GM21825 (cell line): ENCODE measurements around the gene EIF4EBP3.
"Not testable (repeated sequence)": the region's sequence is repeated elsewhere in the genome, so short reads cannot be mapped to it uniquely, and the experiment has no call there.

Source experiments
- ATAC-seq: cut with Tn5 transposase; IDR thresholded peaks from one replicate; pipeline ENCODE4 v1.9.1; 2021; ENCODE audit warnings: mild to moderate bottlenecking, moderate library complexity; ENCODE audit not compliant: unreplicated experiment

Gene EIF4EBP3

DNA sequence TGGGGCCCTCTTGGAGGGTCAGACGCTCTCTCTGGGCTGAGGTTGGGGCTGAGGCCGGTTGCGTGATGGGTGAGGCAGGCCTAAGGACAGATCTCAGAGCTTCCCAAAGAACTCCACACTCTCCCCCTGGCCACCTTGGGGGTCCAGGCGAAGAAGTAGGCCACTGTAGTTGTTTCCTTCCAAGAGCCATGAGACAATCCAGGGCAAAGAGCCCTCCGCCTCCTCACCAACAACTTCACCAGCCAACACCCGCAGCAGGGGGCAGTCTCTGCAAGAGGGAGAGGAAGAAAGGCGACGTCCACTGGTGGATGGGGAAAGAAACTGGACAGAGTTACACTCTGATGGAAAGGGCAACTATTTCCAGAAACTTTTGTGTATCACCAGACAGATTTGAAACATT lies 27.8 kb downstream of the EIF4EBP3 start:
- ATAC-seq, result no peak

DNA sequence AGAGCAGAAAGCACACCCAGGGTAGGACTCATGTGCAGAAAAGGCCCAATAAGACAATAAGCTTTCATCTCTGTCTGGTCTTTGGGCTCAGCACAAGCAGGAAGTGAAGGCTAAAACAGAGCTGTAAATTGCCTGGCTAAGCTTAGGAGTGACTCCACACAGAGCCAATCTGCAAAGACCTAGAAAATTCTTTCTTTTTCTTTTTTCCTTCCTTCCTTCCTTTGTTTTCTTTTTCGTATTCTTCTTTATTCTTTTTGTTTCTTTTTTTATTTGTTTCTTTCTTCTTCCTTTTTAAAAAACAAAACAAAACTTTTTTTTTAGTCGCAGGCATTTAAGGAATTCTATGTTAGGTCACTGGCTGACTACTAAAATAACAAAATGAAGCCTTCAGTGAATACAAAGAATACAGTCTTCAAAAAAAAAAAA lies 29.3 kb downstream of the EIF4EBP3 start:
- ATAC-seq, result no peak

DNA sequence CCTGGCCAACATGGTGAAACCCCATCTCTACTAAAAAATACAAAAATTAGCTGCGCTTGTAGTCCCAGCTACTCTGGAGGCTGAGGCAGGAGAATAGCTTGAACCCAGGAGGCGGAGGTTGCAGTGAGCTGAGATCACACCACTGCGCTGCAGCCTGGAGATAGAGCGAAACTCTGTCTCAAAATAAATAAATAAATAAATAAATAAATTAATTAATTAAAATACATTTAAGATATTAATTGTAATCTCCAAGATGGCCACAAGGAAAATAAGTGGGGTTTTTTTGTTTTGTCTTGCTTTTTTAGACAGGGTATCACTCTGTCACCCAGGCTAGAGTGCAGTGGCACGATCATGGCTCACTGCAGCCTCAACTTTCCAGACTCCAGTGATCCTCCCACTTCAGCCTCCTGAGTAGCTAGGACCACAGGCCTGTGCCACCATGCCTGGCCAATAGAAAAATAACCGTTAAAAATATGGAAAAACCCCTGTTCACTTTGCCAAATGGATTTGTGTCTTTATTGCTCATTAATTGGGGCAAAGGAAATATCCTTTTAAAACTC lies 31.8 kb downstream of the EIF4EBP3 start:
- not testable (repeated sequence) for ATAC-seq

DNA sequence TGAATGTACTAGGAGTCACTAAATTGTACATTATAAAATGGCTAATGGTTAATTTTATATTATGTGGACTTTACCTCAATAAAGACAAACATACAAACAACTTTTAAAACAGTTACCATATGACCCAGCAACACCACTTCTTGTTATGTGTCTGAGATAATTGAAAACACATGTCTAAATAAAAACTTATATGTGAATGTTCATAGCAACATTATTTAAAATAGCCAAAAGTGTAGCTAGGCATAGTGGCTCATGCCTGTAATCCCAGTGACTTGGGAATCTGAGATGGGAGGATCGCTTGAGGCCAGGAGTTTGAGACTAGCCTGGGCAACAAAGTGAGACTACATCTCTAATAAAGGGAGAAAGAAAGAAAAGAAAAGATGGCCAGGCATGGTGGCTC lies 40.0 kb downstream of the EIF4EBP3 start:
- no peak for ATAC-seq

DNA sequence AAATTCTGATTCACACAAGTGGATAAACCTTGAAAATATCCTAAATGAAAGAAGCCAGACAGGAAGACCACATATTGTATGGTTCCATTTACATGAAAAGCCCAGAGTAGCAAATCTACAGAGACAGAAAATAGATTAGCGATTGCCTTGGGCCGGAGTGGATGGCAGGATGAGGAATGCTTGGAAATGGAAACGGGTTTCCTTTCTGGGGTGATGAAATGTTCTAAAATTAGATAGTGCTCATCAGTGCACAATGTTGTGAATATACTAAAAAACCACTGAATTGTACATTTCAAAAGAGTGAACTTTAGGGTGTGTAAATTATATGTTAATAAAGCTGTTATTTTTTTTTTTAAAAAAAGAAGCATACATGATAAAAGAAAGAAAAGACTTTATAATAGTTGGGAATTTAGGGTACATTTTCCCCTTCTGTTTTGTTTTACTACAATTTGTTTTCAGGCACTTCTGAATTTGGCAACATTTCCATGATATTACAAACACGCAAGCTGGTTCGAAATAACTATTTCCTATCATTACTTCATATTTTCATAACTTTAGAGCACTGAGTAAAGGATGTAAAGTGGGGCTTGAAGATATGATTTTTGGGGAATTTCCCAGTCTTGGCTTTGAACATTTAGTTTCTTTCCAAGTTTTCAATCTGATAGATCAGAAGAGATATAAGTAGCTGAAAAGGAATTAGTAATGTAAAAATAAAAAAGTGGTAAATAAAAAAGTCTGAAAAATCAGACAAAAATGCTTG lies 41.0 kb downstream of the EIF4EBP3 start:
- no peak for ATAC-seq

DNA sequence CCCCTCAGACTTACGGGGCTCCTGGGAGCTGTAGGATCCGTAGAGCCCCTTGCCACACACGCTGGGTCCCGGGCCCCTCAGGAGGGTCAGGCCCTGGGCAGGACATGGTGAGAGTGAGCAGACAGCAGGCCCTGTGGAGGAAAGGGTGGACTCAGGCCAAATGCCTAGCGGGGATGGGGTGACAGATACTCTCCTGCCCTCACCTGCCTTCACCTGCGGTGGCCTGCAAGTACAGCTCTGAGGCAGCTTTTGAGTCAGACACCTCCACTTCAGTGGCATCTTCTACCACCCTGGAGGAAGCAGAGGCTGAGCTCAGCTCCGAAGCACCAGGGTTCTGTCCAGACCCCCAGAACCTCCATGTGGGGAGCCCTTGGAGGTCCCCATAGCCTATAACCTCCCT lies 43.4 kb downstream of the EIF4EBP3 start:
- no peak for ATAC-seq

DNA sequence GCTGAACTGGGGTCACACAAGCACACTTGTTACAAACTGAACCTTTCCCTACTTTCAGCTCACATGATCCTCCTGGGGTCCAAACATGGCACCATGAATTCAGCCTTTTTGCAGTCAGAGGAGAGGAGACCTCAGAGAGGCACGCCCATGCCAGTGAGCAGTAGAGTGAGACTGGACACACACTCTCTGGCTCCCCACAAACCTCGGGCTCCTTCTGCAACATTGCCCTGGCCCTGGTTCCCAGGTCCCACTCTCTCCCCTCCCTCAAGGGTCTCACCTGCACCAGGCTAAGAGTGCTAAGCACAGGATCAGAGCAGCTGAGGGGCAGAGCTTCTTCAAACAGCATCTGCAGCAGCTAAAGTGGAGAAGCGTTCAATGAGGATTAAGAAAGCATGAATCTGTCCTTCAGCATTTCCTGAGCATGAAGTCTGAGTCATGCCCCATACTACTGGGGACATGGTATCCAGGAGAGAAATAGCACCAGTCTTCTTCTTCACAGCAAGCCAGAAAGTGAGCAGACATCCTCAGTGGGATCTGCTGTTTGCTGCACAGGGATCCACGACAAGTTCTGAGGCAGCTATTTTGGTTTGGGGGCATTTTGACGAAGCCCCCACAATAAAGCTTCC lies 44.4 kb downstream of the EIF4EBP3 start:
- ATAC-seq, result no peak

DNA sequence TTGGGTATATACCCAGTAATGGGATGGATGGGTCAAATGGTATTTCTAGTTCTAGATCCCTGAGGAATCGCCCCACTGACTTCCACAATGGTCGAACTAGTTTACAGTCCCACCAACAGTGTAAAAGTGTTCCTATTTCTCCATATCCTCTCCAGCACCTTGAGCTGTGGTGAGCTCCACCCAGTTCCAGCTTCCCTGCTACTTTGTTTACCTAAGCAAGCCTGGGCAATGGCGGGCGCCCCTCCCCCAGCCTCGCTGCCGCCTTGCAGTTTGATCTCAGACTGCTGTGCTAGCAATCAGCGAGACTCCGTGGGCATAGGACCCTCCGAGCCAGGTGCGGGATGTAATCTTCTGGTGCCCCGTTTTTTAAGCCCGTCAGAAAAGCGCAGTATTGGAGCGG lies 45.6 kb downstream of the EIF4EBP3 start:
- not testable (repeated sequence) for ATAC-seq

DNA sequence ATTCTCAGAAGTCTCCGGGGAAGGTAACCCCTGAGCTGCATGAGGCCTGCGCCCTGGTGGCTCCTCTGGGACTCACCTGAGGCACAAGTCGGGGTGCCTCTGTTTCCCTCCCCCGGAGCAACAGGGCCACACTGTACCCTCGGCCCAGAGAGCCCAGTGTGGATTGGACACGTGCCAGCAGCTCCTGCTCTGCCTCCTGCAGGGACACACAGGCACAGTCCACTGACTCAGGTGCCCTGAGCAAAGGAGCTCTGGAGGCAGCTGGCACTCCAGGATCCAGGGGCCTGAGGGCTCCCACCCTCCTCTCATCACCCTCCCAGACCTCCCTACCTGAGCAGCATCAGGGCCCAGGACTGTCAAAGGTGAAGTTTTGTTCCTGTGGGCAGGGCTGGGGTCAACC lies 46.7 kb downstream of the EIF4EBP3 start:
- no peak for ATAC-seq

DNA sequence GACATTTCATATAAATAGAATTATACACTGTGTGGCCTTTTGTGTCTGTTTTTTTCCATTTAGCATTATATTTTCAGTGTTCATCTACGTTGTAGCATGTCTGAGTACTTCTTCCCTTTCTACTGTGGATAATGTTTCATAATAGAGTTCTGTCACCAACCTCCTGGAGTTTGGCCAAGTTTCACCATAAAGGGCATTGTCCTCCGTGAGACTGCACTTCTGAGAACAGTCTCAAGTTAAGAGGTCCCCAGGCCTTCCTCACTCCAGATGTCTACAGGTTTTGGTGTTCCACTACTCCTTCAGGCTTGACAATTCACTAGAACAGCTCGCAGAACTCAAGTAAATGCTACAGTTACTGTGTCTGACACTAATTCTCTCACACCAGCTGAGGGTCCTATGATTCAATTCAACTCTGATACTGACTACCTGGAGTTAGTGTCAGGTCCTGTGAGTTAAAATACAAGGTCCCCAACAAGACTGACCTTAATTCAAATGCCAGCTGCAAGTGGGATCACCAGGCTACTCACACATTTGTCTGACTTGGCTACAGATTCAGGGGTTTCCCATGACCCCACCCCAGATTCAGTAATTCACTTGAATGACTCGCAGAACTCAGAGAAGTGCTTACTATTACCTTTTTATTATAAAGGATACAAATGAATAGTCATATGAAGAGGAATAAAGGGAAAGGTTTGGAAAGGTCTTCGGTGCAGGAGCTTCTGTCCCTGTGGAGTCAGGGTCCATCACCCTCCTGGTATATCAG lies 48.3 kb downstream of the EIF4EBP3 start:
- ATAC-seq, result no peak

DNA sequence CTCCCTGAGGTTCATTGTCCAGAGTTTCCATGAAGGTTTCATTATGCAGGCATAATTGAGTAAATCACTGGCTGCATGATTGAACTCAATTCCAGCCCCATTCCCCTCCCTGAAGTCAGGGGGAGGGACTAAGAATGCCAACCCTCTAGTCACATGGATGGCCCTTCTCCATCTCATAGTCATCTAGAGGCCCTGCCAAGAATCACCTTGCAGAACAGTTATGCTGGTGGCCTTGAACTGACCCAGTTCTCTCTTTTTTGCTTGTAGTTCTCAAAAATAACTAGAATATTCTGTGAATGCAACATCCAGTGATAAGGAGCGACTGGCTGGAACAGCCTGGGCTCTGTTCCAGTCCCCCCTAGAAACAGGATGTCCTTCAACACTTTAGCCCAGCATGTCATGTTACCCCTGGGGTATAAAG lies 48.9 kb downstream of the EIF4EBP3 start:
- no peak for ATAC-seq

DNA sequence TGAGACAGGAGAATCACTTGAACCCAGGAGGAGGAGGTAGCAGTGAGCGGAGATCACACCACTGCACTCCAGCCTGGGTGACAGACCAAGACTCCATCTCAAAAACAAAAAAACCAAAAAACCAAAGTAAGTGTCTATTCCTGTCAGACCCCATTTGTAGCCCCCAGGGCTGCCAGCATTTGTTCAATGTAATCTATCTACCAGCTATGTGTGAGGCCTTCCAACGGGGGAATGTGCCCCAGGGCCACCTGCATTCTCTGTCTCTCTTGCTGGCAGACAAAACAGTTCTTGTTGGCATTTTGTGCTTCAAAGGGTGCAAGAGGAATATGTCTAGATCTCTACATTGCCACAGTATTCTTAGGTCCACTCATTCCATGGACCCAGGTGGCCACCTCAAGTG lies 51.4 kb downstream of the EIF4EBP3 start:
- no peak for ATAC-seq
